Stimulated activated CD4-positive, alpha-beta T cell treated with anti-CD3 and anti-CD28 coated beads, Interleukin-15, amount 100 ng/mL, for 24 hours (primary cell): Measurements from ENCODE around the gene LAMC1.
"Not testable (repeated sequence)": the region's sequence is repeated elsewhere in the genome, so short reads cannot be mapped to it uniquely, and the experiment has no call there.

Experiments used
- DNase-seq: peaks from one replicate; pipeline ENCODE4 v3.0.0-alpha.2; 2020

The LAMC1 gene

DNA sequence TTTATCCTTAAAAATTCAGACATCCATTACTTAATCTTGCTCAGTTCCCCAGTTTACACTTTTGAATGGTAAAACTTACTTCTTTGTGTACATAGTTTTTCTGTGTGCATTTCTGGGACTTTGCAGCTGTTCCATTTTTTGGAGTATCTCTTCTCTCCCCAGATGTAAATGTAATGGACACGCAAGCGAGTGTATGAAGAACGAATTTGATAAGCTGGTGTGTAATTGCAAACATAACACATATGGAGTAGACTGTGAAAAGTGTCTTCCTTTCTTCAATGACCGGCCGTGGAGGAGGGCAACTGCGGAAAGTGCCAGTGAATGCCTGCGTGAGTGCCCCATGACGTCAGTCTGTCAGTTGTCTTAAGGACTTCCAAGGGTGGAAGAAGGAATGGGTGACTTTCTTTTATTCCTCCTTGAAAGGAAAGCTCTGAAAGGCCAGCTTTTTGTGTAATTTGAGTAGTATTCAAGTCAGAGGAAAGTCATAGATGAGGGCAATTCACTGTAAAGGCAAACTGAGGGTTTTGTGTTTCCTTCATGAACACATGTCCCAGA, 87.2 kb downstream of the LAMC1 start:
- no peak for DNase-seq

DNA sequence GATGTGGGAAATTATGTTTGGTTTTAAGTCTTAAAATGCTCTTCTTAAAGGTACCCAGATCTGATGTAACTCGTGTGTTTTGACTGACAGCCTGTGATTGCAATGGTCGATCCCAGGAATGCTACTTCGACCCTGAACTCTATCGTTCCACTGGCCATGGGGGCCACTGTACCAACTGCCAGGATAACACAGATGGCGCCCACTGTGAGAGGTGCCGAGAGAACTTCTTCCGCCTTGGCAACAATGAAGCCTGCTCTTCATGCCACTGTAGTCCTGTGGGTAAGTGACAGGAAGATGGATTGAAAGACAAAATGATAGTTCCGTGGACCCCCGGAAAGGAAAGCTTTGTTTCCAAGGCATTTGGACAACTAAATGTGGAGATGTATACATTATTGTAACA, 91.2 kb downstream of the LAMC1 start:
- no peak for DNase-seq

GRCh38 chr1:183116416-183116815, 93.2 kb downstream of the LAMC1 start:
- no peak for DNase-seq

DNA sequence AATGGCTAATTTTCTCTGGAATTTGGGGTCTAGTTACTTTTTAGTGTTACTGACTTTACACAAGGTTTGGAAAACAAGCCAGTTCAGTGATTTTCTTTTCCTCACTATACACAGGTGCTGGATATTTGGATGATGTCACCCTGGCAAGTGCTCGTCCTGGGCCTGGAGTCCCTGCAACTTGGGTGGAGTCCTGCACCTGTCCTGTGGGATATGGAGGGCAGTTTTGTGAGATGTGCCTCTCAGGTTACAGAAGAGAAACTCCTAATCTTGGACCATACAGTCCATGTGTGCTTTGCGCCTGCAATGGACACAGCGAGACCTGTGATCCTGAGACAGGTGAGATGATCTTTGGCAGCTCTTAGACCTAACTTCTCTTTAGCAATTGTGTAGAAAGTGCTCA, 98.4 kb downstream of the LAMC1 start:
- no peak for DNase-seq

DNA sequence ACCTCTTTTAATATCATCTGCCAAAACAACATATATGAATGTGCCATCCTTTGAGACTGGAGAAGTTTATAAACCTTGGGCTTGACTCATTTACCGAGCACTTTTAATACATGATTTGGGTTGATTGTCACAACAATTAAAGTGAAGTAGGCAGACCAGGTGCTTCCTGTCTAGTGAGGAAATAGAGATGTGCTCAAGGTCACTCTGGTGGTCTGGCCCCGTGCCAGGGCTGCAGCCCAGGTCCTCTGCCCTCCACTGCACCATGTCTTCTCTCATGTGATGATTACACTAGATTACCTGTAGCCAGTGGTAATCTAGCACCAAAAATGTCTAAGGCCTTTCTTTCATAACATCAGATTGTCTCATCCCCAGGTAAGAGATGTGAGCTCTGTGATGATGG, 101.0 kb downstream of the LAMC1 start:
- DNase-seq = no peak

- no peak for DNase-seq
Observed at GRCh38 chr1:183125279-183125999, 102.2 kb downstream of the LAMC1 start.

GRCh38 chr1:183126000-183126366, 102.8 kb downstream of the LAMC1 start:
- DNase-seq = no peak

DNA sequence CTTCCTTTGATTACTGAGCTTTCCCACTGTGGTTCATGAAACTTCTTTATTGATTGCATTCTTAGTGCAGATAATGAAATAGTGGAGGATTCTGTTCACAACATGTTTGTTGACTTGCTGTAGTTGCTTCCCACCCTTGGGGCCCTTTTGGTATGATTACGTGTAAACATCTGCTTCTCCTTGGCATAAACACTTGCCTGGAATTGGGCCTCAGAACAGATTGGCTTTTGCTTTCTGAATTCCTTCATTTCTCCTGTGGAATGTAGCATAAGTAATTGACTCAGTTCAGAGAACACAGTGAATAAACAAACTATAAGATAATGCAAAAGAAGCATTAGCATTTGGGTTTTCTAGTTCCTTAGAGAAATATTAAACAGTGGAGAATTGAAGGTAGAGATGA, 103.3 kb downstream of the LAMC1 start:
- DNase-seq = no peak

- no peak for DNase-seq
Observed at GRCh38 chr1:183129921-183130690, 106.9 kb downstream of the LAMC1 start.

GRCh38 chr1:183131166-183131565, 107.9 kb downstream of the LAMC1 start:
- DNase-seq = no peak

DNA sequence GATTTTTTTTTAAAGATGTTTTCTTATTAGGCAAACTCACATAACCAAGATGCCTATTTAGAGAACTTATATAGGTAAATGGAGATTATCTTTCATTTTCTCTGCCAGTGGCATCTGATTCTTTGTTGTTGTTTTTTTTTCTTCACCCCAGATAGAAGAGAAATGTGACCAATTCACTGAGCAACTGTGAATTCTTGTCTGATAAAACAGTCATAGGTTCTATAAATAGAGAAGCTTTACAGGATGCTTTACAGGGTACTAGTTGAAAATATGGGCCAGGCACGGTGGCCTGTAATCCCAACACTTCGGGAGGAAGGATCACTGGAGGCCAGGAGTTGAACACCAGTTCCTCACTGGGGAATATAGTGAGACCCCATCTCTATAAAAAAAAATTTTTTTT, 112.1 kb downstream of the LAMC1 start:
- DNase-seq = no peak

DNA sequence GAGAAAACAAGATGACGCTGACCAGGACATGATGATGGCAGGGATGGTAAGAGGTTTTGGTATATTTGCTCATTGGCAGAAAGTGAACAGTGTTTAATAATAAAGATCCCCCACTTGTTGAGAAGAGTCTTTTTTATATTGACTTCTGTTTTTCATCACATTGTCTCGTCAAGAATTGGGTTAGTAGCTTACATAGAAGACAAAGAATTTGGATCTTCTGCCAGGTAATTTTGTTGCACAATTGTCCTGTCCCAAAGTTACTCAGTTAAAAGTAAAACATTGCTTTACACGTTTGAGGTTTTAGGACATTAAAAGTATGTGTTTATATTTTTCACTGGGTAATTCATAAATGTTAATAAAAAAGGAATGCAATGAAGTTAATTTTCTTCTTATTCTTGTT, 114.6 kb downstream of the LAMC1 start:
- DNase-seq = no peak

DNA sequence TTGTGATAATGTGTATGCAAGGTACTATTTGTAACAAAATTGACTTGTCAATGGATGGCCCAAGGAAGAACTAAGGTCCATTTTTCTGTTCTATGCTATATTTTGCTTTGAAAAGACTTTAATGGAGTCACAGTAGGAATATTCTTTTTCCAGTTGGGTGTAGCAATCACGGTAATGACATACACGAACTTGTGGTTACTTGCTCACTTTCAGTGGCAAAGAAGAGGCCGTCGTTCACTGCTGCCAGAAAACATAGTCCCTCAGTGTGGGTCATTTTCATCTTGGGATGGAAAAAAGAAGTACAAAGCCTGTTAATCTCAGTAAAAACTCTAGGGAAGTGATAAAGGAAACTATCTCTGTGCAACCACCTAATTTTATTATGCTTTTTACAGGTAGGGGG, 115.1 kb downstream of the LAMC1 start:
- no peak for DNase-seq

DNA sequence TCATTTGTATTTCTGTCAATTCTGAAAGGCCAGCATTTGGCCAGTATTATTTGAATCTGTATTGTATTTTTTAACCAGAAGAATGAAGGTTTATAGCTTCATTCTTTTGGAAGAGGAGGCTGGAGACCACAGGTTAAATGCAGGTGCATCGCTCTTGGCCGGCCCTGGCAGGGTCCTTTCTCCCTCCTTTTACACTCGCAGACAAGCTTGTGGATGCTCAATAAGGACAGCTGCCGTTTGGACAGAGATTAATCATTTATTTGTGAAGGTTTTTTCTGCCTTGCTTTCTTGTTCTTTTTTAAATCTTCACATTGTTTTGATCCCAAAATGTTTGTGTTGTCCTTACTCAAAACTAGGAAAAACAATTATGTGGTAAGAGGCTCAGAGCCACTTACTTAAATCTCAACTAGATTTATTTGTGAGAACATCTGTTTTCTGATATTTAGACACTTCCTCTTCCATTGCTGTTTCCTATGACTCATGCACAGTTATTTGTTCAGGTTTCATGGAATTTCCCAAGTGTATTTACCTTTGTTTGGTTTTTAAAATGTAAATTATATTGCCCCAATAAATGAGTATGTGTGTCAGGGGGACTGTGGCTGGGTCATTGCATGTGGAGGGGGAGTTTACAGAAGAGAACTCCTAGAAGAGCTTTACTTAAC, 116.2 kb downstream of the LAMC1 start:
- no peak for DNase-seq

- DNase-seq = no peak
Observed at GRCh38 chr1:183140633-183141032, 117.4 kb downstream of the LAMC1 start.

DNA sequence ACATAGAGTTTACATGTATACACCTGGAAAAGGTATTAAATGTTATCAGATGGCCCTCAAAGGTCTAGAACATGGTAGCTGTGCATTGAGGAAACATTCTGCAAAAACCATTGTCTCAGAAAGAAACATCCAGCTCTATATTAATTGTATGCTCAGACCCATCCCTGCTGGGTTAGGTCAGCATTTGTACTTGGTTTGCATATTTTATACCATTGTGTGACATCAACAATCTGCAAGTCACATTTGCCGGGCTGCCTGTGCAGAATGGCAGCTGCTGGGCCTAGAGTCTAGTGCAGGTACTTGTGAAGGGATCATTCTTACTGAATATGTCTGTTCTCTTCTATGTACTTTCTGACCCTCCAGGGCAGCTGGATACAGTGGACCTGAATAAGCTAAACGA, 119.0 kb downstream of the LAMC1 start:
- DNase-seq = no peak

DNA sequence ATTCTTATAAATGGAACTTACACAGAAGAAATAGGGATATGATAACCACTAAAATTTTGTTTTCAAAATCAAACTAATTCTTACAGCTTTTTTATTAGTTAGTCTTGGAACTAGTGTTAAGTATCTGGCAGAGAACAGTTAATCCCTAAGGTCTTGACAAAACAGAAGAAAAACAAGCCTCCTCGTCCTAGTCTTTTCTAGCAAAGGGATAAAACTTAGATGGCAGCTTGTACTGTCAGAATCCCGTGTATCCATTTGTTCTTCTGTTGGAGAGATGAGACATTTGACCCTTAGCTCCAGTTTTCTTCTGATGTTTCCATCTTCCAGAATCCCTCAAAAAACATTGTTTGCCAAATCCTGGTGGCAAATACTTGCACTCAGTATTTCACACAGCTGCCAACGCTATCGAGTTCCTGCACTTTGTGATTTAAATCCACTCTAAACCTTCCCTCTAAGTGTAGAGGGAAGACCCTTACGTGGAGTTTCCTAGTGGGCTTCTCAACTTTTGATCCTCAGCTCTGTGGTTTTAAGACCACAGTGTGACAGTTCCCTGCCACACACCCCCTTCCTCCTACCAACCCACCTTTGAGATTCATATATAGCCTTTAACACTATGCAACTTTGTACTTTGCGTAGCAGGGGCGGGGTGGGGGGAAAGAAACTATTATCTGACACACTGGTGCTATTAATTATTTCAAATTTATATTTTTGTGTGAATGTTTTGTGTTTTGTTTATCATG, 120.5 kb downstream of the LAMC1 start:
- no peak for DNase-seq

GRCh38 chr1:183144752-183145151, 121.5 kb downstream of the LAMC1 start:
- DNase-seq = no peak

DNA sequence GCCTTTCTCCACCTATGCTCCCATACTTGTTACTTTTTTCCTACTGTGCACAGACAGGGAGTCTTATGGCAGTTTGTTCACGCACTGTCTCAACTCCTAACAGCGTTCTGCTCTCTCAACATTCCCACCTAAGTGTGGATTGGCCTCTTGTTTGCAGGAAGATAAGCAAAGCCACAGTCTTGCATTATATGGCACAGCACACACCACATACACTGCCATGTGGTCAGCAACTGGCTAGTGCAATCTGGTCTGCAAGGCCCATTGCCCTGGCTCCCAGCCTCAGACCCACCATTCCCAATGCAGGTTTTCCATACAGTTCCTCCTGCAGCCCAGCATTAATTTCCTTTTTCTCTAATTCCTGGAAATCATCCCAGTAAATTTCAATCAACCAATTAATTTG, 124.5 kb downstream of the LAMC1 start:
- DNase-seq = no peak

GRCh38 chr1:183148599-183148998, 125.4 kb downstream of the LAMC1 start:
- no peak for DNase-seq

GRCh38 chr1:183149273-183149672, 126.1 kb downstream of the LAMC1 start:
- DNase-seq = no peak

- DNase-seq = not testable (repeated sequence)
Observed at GRCh38 chr1:183150032-183150431, 126.8 kb downstream of the LAMC1 start.

- DNase-seq = no peak
Observed at GRCh38 chr1:183150445-183150844, 127.2 kb downstream of the LAMC1 start.
